Thyroid gland (tissue), 4 donors: Measurements from ENCODE around the gene ALPK1. TPM values are rescaled to one million over a fixed set of nuclear protein-coding genes. Genes with fewer than 3 reads are reported as not detected.

Source experiments
- DNase-seq, 2 donors: peaks; one replicate each; pipeline ENCODE4 v3.0.0-alpha.2; 2019
- H3K27ac ChIP-seq, 3 donors: fragments of 200-600 bp; sonication (generic); 1 replicate in 2 of 3; 2 replicates in 1 of 3; pipeline ENCODE4 v1.5.1; 2016 to 2019; ENCODE audit warnings: mild to moderate bottlenecking in 1 of 3, moderate library complexity in 1 of 3
- H3K27me3 ChIP-seq: fragments of 200-600 bp; sonication (generic); one replicate; pipeline ENCODE4 v1.5.1; 2019
- H3K36me3 ChIP-seq, 2 donors: fragments of 200-600 bp; sonication (generic); one replicate each; pipeline ENCODE4 v1.5.1; 2016 to 2019
- H3K4me1 ChIP-seq, 2 donors: fragments of 200-600 bp; sonication (generic); one replicate each; pipeline ENCODE4 v1.5.1; 2017 to 2019
- H3K4me3 ChIP-seq, 3 donors: fragments of 200-600 bp; sonication (generic); replicated peaks in 1 of 3; 1 replicate in 2 of 3; 2 replicates in 1 of 3; pipeline ENCODE4 v1.5.1; 2016; ENCODE audit warnings: mild to moderate bottlenecking in 1 of 3
- H3K9me3 ChIP-seq: fragments of 200-600 bp; sonication (generic); one replicate; pipeline ENCODE4 v1.5.1; 2017
- CTCF ChIP-seq, 6 experiments: fragments of 200-600 bp in 3 of 6; fragments of 450-650 bp in 3 of 6; sonication (generic) in 3 of 6; IDR thresholded peaks; one replicate each; pipeline ENCODE4 v1.5.1; 2016 to 2019; ENCODE audit warnings: antibody characterized with exemption in 6 of 6, mild to moderate bottlenecking in 2 of 6, inconsistent platforms in 1 of 6, moderate library complexity in 1 of 6
- POLR2A ChIP-seq, 2 donors: fragments of 450-650 bp; IDR thresholded peaks; one replicate each; pipeline ENCODE4 v1.6.1; 2017; ENCODE audit warnings: antibody characterized with exemption in 2 of 2, mild to moderate bottlenecking in 2 of 2, moderate library complexity in 1 of 2
- WGBS, 2 donors: methylation state at CpG; one replicate each; pipeline ENCODE4 v1.1.5; 2017; 5-methylcytosine and 5-hydroxymethylcytosine counted together
- intact Hi-C: fragments of 100-400 bp; cut with DNase I; formaldehyde crosslinking; loops from one replicate; pipeline ENCODE4 v1.15.1; 2023
- total RNA-seq, 4 donors: library from RNA; depleted of rRNA; stranded (reverse); fragments of >200 nt; gene quantifications; one replicate each; pipeline ENCODE4 v1.2.3, GENCODE V29; 2016

ALPK1 gene
- total RNA-seq, 4 donors from 2014 or later = 27.9 to 46.2 (median 32.7) TPM

GRCh38 chr4:112357453-112357852 lies 60.3 kb downstream of the ALPK1 start:
- TF ChIP-seq POLR2A (IDR thresholded peaks at IDR 0.05) (no peak), CTCF (IDR thresholded peaks at IDR 0.05) (no peak)
- intact Hi-C loops = no loop called here
- 98% methylated on average over 7 to 9 of the region's 11 CpGs for WGBS, 2 donors
- no peaks in the 10 kb centered on the region for H3K9me3 ChIP-seq
- H3K27ac ChIP-seq = no peak overlapping the region
- no peak overlapping the region for H3K4me3 ChIP-seq
- no peaks in the 10 kb centered on the region for H3K4me1 ChIP-seq
- H3K36me3 ChIP-seq = no peaks in the 10 kb centered on the region
- no peaks in the 10 kb centered on the region for H3K27me3 ChIP-seq
- no peak for DNase-seq

- no peak overlapping the region for H3K4me3 ChIP-seq
- DNase-seq = no peak
- no peaks in the 10 kb centered on the region for H3K36me3 ChIP-seq
- no peak for TF ChIP-seq CTCF (IDR thresholded peaks at IDR 0.05)
- TF ChIP-seq POLR2A (IDR thresholded peaks at IDR 0.05) = no peak
- 91 to 93% methylated on average over 6 to 14 of the region's 14 CpGs for WGBS, 2 donors
- no peaks in the 10 kb centered on the region for H3K27me3 ChIP-seq
- no peaks in the 10 kb centered on the region for H3K4me1 ChIP-seq
- no peaks in the 10 kb centered on the region for H3K9me3 ChIP-seq
- intact Hi-C loops = no loop called here
- no peak overlapping the region for H3K27ac ChIP-seq
These were observed 60.7 kb downstream of the ALPK1 start for GRCh38 chr4:112357897-112358296.

- Histone ChIP-seq H3K4me3 (no peak overlapping the region), H3K27ac (no peak overlapping the region), H3K36me3 (no peaks in the 10 kb centered on the region), H3K27me3 (no peaks in the 10 kb centered on the region), H3K9me3 (no peaks in the 10 kb centered on the region), H3K4me1 (no peaks in the 10 kb centered on the region)
- no peak for TF ChIP-seq CTCF (IDR thresholded peaks at IDR 0.05)
- TF ChIP-seq POLR2A (IDR thresholded peaks at IDR 0.05) = no peak
- intact Hi-C loops = no loop called here
- no peak for DNase-seq
- 93% methylated on average over 3 to 8 of the region's 10 CpGs for WGBS, 2 donors
These were observed 61.2 kb downstream of the ALPK1 start for GRCh38 chr4:112358415-112358814.

- H3K4me3 ChIP-seq = no peak overlapping the region
- H3K4me1 ChIP-seq = no peaks in the 10 kb centered on the region
- H3K27ac ChIP-seq = no peak overlapping the region
- no peak for DNase-seq
- no peaks in the 10 kb centered on the region for H3K36me3 ChIP-seq
- WGBS, 2 donors = 96 to 98% methylated on average over 8 of the region's 16 CpGs
- intact Hi-C loops = no loop called here
- no peaks in the 10 kb centered on the region for H3K27me3 ChIP-seq
- no peak for TF ChIP-seq CTCF (IDR thresholded peaks at IDR 0.05)
- TF ChIP-seq POLR2A (IDR thresholded peaks at IDR 0.05) = no peak
- no peaks in the 10 kb centered on the region for H3K9me3 ChIP-seq
These were observed 62.0 kb downstream of the ALPK1 start for GRCh38 chr4:112358952-112359749.

GRCh38 chr4:112361181-112361791 lies 64.1 kb downstream of the ALPK1 start:
- Histone ChIP-seq H3K36me3 (no peaks in the 10 kb centered on the region), H3K4me1 (no peaks in the 10 kb centered on the region), H3K27me3 (no peaks in the 10 kb centered on the region), H3K9me3 (no peaks in the 10 kb centered on the region), H3K27ac (no peak overlapping the region), H3K4me3 (no peak overlapping the region)
- intact Hi-C loops = no loop called here
- WGBS, 2 donors = 55 to 78% methylated on average over 6 of the region's 6 CpGs
- no peak for DNase-seq
- TF ChIP-seq POLR2A (IDR thresholded peaks at IDR 0.05) = no peak
- no peak for TF ChIP-seq CTCF (IDR thresholded peaks at IDR 0.05)
